ENCODE measurements around the gene DPPA2. TPM values are rescaled to one million over a fixed set of nuclear protein-coding genes. Genes with fewer than 3 reads are reported as not detected.

The DPPA2 gene, protein sequence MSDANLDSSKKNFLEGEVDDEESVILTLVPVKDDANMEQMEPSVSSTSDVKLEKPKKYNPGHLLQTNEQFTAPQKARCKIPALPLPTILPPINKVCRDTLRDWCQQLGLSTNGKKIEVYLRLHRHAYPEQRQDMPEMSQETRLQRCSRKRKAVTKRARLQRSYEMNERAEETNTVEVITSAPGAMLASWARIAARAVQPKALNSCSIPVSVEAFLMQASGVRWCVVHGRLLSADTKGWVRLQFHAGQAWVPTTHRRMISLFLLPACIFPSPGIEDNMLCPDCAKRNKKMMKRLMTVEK
- total RNA-seq: 0.41 TPM

GRCh38 chr3:109316162-109316730 is at the start of gene DPPA2:
TSS of gene DPPA2 (minus strand) at chr3:109316517. CDS start at chr3:109314542, 1,975 bp downstream.

DNA sequence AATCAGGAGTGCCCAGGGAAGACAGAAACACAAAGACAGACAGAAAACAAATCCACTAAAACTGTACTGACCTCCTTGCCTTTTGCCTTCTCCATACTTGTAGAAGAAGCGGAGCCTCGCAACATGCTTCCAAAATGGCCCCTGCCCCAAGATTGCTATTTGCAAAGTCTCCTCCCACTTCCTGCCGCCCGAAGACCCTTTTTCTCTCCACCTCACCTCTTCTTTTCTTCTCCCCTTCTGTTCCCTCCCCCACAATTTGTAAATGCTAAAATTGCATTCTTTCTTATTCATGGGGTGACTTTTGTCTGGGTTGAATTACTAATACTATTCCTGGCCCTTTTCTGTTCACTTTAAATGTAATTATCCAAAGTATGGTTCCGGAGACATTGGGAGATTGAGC is 21.1 kb upstream of the DPPA2 start, which contains the start of gene DPPA4:
Gene DPPA4 (minus strand): TSS at position 154 of the 400 bp plus-strand sequence. CDS start 29 bp downstream, at position 125.

Small RNAs within 50 kb of the gene (small RNA-seq; reads per million reads assigned to genes)
- gene AC124945.1 (ENCODE audit: low replicate concordance) (not detected), gene RF00017 (ENCODE audit: low replicate concordance) (not detected)

Other genes starting within 250 kb of the DPPA2 start
- 0.35 TPM for gene MORC1, start 198.4 kb downstream of the DPPA2 start, total RNA-seq
- gene C3orf85, start 179.8 kb downstream of the DPPA2 start, total RNA-seq: 3.6 TPM
- 6.1 TPM for gene DPPA4, start 21.0 kb upstream of the DPPA2 start, total RNA-seq

Measured in metanephros (tissue), 2 donors.